HG03520 (cell line): ENCODE measurements around the gene FMNL2.
"Not testable (repeated sequence)": the region's sequence is repeated elsewhere in the genome, so short reads cannot be mapped to it uniquely, and the experiment has no call there.

Experiments used
- ATAC-seq: cut with Tn5 transposase; IDR thresholded peaks from one replicate; pipeline ENCODE4 v1.9.1; 2021; ENCODE audit warnings: mild to moderate bottlenecking, moderate library complexity; ENCODE audit not compliant: unreplicated experiment

Gene FMNL2

DNA sequence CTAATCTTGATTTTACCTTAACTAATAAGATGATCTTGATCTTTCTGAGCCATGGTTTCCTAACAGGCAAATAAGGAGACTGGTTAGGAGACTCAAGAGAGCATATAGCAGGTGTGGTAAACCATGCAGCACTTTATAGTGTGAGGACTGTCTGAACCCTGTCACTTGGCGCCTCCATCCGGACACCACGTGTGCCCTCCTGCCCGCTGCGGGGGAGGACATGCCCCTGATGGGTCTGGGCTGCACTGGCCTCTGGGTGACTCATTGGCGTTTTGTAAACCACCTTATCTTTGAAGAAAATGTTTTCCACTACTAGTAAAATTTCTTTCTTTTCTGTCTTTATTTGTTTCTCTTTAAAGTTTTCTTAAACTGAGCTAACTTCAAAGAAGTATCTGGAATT is 131.1 kb downstream of the FMNL2 start:
- peak; percentile 26 for ATAC-seq

DNA sequence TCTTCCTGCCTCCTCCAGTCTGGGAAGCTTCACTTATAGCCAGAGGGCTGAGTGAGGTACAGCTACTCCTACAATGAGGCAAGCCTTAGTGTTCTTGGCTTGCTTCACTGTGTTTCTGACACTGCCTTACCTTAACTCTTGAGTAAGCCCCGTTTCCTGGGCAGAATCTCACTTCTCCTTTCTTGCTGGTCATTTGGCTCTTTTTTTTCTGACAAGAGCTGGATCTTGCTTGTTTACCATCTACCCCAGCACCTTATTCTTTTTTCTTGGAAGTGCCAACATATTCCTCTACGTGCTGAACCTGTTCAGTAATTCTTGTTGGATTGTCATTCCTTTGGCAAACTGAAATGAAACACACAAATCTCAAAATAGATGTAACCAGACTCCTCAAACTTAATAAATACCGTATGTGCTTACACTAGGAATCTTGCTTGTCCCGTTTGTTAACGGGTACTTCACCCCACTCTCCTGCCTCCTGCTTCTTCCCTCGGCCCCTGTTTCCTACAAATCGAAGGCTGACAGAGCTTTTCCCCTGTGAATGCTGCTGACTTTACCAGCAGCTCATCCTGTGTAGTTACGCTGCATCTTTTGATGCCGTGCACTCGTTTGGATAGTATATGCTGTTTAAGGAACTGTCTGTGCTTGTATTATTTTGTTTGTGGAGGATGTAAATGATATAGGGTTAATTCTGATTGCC is 132.2 kb downstream of the FMNL2 start:
- ATAC-seq, result peak; percentile 94

DNA sequence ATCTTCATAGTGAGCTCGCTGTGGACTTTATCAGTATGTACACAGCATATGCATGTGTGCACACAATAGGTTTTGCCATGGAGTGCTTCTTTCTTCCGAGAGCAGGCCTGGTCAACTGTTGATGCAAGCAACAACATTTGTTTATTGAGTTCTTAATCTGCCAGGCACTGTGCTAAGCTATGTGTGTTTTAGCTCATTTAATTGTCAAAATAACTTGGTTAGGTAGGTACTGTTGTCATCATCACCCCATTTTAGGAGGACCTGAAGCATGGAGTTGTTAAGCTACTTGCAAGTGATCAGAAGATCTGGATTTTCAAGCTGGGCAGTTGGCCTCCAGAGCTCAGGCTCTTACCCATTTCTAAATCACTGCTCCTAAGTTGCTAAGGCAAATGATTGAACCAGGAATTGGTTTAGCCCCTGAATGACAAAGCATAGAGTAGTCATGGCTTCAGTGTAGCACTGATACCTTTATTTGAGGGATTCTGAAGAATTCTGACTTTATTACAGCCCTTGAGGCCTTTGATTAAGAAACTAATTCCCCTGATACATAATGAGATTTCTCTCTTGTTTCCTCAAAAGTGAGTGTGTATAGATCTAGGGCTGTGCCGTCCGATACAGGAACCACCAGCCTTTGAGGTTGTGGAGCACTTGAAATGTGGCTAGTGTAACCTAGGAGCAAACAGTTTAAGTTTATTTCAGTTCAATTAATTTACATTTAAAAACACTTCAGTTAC is 132.9 kb downstream of the FMNL2 start:
- ATAC-seq, result no peak

DNA sequence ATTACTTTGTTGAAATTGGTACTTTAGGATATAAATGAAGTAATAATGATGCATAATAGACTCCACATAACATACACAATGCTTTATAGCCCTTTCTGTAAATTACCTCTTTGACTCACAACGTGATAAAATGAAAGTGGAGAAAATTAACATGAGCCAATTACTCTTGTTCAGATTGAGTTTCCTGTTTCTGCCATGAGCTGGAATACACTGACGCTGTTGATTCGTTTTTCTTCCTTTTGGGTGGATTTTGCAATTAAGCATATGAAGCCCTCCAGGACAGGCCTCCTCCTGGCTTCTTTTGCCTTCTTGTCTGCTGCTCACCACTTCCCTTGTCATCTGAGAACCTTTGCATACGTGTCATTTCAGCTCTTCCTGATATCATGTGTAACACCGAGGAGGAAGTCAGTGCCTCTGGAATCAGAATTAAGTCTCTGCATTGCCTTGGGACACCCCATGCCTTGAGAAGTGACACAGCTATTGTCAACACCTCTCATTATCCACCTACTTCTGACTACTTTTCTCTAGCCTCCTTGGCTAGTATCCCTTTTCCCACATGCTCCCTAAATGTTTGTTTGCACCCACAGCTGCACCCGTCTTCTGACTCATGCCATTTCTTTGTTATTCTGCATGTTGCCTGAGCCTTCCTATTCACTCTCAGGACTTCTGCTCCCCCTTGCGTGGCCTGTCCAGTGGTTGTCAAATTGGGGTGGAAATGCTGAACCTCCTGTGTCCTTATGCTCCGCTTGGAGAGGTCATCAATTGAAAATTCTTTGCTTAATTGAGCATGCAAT is 134.1 kb downstream of the FMNL2 start:
- ATAC-seq, result no peak

DNA sequence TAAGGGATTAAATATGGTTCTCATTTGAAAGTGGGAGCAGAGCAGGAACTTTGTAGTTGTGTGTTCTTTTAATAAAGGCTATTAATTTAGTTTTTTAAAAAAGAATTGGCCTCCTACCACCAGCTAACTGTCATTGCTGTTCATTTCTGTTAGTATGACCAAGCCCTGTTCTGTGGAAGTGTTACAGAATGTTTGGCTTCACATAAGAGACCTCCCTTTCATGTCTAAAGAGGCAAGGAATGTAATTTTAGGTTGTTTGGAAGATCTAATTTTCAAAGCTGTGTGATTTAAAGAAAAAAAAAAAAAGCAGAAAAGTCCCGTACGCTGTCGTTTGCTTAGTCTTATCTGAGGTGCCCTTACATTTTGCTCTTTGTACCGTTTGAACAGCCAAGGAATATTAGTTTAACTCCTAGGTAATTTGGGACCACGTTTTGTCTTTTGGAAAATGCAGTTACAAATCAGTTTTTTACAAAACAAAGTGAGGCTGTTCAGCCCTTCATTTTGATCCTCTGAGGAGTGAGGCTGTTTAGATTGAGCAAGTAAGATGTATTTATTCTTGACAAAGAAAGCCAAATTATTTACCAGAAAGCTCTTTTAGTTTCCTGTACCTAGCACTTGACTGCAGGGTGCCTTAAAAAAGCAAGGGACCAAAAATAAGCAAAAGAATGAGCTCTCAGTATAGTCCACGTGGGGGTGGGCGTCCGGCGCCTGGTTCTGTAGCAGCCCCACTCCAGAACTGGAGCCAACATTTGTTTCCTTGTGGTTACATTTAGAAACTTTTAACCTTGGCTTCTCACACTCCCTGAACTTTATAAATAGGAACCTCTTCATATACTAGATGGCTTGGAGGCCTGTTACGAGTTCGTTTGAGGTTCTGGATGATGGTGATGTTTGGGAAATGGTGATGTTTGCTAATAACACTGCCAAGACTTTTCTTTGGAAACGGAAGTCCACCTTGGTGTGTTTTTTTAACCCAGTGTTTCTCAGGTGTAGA is 136.2 kb downstream of the FMNL2 start:
- ATAC-seq, result no peak

DNA sequence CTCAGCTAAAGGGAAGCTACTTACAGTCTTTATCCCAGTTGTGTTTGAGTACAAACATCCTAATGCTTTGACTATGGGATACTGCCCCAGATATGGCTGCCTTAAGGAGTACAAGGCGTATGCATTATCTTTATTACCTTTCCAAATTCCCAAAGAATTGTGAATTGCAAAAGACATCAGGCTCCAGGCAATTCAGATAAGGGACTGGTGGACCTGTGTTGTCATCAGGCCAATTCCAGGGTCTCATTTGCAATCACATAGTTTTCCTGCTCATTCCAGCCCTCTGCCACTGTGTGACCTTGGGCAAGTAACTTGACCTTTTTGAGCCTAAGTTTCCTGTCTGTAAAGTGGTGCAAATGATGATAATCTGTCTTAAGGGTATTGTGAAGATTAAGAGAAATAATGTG is 137.5 kb downstream of the FMNL2 start:
- ATAC-seq, result no peak

DNA sequence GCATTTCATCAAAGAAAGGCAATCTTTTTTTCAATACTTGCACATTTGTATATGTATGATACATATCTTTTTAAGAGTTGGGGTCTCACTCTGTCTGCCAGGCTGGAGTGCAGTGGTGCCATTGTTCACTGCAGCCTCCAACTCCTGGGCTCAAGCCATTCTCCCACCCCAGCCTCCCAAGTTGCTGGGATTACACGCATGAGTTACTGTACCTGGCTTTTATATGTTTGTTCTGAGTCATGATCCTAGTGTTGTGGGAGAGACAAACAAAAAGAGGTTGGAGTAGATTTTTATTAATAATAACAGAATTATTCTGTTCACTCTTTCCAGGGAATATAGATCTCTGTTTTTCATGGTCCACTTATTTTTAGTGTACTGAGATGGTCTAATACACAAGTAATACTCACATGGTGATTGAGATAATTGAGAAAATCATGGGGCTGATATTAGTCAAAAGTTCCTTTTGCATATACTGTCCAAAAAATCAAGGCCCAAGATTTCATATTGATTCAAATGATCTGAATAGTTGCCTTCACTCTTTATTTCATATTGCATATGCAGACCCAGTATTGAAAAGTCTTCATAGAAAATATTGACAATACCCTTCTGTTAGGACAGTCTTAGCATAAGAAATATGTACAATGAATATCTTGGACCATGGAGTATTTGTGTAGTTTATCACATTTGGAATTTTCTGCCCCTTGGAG is 138.3 kb downstream of the FMNL2 start:
- ATAC-seq, result no peak

DNA sequence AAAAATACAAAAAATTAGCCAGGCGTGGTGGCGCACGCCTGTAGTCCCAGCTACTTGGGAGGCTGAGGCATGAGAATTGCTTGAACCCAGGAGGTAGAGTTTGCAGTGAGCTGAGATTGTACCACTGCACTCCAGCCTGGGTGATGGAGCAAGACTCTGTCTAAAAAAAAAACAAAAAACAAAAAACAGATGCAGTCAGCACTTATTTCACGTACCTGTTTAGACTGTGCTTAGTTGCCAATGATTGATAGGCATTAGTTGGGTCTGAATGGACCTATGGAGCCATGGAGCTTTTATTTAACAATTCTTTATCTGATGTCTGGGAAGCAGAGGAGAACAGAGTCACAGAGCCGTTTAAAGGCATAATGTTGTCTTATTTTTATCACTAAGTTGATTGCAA is 139.5 kb downstream of the FMNL2 start:
- ATAC-seq, result not testable (repeated sequence)

DNA sequence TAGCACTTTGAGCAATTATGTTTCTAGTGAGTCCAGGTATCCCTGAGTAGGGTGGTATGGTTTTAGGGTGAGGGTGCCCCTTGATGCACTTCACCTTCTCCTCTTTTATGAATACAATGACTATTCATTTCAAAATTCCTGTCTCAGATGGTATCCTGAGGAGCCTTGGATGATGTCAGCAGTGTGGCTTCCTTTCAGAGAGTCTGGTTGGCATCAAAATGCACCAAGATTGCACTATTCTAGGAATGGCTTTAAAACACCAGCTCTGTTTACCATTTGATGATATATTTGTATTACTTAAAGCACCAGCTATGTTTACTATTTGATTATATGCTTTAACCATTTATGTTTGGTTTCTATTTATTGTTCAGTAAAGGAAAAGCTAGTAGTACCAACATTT is 141.0 kb downstream of the FMNL2 start:
- ATAC-seq, result no peak

DNA sequence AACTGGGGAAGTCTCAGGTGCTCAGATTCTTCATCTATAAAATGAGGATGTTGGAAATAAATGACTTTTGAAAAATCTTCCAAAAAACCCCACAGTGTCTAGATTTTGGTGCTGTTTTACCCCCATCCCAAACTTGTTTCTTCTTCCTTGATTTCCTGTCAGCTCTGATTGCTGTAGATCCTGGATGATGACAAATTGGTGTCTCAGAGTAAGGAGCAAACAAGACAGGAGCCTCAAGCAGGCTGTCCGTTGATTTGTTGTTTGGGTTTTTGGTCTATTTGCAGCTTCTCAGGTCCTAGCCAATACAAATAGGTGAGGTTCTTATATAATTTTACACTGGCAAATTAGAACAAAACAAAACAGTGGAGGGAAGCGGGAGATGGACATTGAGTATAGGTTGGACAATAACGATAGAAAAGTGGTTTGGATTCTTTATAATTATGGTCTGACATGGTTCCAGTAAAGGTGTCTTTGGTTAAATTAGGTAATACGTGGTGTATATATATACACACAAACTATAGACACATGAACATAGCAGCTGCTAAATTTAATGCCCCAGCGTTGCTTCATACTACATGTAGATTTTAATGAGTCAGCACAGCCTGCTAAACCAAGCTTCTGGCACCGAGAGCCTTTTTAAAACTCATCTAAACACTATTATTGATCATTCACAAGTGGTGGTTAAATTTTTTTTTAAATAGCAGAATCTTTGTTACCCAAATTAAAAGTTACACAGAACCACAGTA is 142.5 kb downstream of the FMNL2 start:
- no peak for ATAC-seq

DNA sequence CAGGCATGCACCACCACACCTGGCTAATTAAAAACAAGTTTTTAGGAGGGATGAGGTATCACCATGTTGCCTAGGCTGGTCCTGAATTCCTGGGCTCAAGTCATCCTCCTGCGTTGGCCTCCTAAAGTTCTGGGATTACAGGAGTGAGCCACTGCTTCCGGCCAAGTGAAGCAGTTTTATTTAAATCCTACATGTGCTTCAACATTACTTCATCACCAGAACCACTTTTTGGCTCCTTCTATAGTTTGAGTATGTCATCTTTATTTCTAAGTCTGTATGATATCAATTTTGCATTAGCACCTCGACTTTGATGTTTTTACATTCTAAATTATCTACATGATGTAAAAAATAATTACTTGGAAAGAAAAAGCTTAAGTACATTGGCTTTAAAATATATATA is 144.3 kb downstream of the FMNL2 start:
- ATAC-seq, result no peak

DNA sequence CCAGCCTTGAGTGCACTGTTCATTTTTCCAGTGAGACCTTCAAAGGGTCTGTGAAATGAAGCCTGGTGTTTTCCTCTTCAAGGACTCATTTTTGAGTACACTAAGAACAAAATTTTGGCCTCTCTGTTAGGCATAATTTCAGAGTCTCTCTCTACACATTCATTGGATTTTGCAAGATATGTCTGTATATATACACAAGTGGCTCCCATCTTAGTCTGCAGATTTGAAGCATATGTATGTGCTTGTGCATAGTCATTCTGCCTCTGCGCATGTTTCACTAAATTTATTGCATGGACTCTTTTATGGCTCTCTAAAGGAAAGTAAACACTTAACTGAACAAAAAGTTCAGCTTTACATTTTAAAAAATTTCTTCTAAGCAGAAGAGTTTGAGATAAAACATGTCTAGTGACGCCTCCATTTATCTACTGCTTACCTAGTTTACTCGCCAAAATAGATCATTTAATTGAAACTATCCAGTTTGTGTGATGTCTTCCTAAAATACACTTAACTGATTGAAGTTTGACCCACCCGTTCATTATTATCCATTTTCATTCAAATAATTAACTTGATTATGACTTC is 145.9 kb downstream of the FMNL2 start:
- no peak for ATAC-seq

DNA sequence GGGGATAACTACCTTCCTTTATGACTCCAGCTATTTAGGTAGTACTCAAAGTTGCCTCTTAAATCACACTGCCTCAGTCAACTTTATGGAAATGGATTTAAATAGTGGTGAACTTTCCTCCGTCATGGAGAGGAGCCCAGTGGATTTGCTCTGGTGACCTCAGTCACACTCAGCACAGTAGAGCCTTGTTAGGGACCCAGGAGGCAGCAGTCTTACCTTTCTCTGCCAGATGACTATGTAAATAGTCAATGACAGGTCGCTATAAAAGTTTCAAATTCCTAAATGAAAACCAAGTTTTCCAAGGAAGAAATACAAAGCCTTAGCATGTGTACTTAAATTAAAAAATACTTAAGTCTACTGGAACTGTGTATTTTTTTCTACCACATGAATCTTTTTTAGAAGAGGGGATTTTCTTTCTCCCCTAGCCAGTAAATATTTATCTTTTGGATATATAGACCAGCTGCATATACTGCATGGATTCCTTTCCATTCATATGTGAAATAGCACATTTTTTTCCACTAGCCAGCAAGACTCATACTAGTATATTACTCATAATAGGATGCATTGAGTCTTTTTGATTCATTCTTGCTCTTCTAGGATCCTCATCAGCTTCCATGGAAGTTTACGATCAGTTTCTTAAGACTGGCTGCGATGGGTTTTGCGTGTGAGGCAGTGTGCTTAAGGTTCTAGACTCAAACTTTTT is 147.1 kb downstream of the FMNL2 start:
- ATAC-seq, result no peak

DNA sequence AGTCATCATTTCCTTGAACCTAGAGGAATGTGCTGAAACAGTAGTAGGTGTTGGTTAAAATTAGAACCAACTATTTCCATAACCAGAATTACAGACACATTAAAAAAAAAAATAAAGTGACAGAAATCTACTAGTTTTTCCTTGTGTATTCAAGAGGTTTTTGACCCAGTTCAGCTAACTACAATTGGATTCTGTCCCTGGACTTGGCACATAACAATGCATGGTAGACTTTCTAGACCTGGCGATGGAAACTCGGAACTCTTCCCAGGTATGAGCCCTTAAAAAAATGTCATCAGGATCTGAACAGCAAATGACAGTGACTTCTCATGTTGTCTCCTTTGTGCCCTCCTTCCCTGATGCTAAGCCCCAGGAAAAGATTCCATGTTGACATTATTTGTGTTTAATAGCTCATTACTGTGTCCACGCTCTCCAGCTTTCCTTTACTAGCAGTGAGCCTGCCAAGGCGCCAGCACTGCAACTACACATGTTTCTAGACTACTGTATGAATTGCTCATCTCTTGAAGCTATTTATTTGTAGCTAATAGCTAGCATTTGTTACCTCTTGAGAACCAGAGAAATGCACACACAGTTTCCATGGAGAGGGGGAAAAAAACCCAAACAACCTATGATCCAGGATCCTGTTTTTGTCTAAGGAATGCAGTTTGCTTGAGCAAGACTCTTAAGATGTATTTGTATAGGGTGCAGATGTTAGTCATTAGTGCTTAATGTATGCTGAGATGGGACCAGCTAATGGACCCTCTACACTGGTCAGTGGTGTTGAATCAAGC is 148.5 kb downstream of the FMNL2 start:
- ATAC-seq, result no peak

DNA sequence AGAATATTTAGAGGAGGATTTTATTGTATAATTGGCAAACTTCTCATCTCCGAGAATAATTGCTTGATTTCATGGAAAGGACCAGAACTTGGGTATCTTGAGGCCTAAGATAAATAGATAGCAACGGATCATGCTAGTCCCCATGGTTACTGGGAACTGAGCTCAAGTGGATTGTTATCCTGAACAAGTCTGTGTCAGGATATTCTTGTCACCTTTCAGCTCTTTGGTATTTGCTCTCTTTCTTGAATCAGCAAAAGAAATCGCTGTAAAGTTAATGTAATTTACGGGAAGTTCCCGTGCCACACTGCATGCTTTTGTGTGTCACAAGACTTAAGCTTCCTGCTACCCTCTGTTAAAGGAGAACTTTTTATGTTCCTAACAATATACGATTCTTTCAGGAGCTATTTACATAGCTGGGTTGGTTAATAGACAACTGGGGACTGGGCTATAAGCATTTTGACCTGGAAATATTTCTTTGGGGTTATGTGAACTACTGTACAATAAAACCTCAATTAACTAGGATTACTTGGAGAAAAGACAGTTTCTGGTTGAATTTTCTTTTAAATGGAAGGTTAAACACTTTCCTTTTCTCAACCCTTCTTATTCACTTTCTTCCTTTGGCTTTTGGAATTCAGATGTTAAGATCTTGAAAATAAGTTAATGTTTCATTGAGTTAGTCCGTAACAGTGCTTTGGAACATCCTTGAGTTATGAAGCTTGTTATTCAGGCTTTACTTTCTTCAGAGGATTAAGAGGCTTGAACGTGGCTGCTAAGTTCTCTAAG is 151.2 kb downstream of the FMNL2 start:
- no peak for ATAC-seq

DNA sequence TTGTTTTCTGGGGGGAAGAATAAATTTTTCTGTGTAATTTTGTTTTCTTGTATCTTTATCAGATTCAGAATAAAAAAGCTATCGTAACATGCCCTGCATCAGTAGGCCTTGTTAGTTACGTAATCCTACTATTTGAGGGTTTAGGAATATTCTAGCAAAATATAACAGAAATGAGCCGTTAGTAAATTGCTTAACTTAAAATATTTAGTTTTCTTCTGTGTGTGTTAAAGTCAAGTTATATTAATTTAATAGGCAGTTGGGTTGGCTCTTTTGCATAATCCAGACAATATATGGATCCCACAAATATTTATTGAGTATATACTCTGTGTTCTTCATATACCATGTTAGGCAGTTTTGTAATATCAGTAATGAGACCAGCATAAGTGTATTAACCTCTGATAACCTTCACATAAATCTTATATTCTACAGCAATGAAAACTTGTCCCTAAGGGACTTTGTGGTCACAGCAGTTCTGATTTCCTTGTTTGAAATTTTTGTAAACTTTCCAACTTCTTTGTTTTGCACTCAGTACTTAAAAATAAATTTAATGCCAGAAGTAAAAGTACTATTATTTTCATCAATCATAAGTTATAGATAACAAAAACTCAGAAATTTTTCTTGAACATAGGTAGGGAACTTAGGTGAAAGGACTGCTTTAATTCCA is 151.9 kb downstream of the FMNL2 start:
- ATAC-seq, result no peak
